WTC11 (cell line): ENCODE data around the gene CIAPIN1. TPM values are rescaled to one million over a fixed set of nuclear protein-coding genes. Genes with fewer than 3 reads are reported as not detected.

Source experiments
- ATAC-seq: fragments of 200-7000 bp; cut with Tn5 transposase; 2 replicates; pipeline ENCODE4 v1.10.0; 2021; ENCODE audit warnings: mild to moderate bottlenecking, moderate library complexity
- CTCF ChIA-PET: fragments of 300-600 bp; sonication (Branson Sonifier 250); formaldehyde crosslinking; loops from one replicate; lab custom pipeline; 2021; ENCODE audit warnings: antibody characterized with exemption; lab: Charles Lee
- POLR2A ChIA-PET: fragments of 350-600 bp; sonication (Branson Sonifier 250); formaldehyde crosslinking; loops from one replicate; lab custom pipeline; 2021; ENCODE audit warnings: antibody characterized with exemption; lab: Charles Lee
- DNase-seq: peaks from one replicate; pipeline ENCODE4 v3.0.0; 2021; ENCODE audit warnings: low spot score
- H3K27ac Mint-ChIP-seq: 2 replicates; pipeline ENCODE4 v1.8.0; 2021; ENCODE audit warnings: mixed read lengths
- H3K27me3 Mint-ChIP-seq: 2 replicates; pipeline ENCODE4 v1.8.0; 2021; ENCODE audit warnings: low read depth, mild to moderate bottlenecking, moderate library complexity, mixed read lengths
- H3K36me3 Mint-ChIP-seq: 2 replicates; pipeline ENCODE4 v1.8.0; 2021; ENCODE audit warnings: mixed read lengths
- H3K4me1 Mint-ChIP-seq: 2 replicates; pipeline ENCODE4 v1.8.0; 2022; ENCODE audit warnings: mixed read lengths
- H3K4me3 Mint-ChIP-seq: 2 replicates; pipeline ENCODE4 v1.8.0; 2021; ENCODE audit warnings: mild to moderate bottlenecking, moderate library complexity, mixed read lengths
- H3K9me3 Mint-ChIP-seq: 2 replicates; pipeline ENCODE4 v1.8.0; 2021; ENCODE audit warnings: mixed read lengths
- AFF4 ChIP-seq: sonication (generic); formaldehyde crosslinking; IDR thresholded peaks from 2 replicates; pipeline ENCODE4 v1.8.1; 2023; ENCODE audit warnings: mild to moderate bottlenecking, missing genetic modification reagents, borderline replicate concordance
- AR ChIP-seq: fragments of 250-450 bp; sonication (Bioruptor Pico); IDR thresholded peaks from 2 replicates; pipeline ENCODE4 v1.9.0; 2021; ENCODE audit warnings: mild to moderate bottlenecking
- ATF1 ChIP-seq: sonication (generic); formaldehyde crosslinking; IDR thresholded peaks from 2 replicates; pipeline ENCODE4 v1.8.1; 2023; ENCODE audit warnings: mild to moderate bottlenecking, moderate library complexity, missing genetic modification reagents
- E2F4 ChIP-seq: sonication (generic); formaldehyde crosslinking; IDR thresholded peaks from 2 replicates; pipeline ENCODE4 v1.8.1; 2022; ENCODE audit warnings: low read depth, mild to moderate bottlenecking, moderate library complexity, missing genetic modification reagents, borderline replicate concordance
- E2F5 ChIP-seq: sonication (generic); formaldehyde crosslinking; IDR thresholded peaks from 2 replicates; pipeline ENCODE4 v1.8.1; 2022; ENCODE audit warnings: mild to moderate bottlenecking, moderate library complexity, missing genetic modification reagents
- ERG ChIP-seq: fragments of 250-450 bp; sonication (Bioruptor Pico); IDR thresholded peaks from 2 replicates; pipeline ENCODE4 v1.8.0; 2021; ENCODE audit warnings: mild to moderate bottlenecking
- ESRRA ChIP-seq: sonication (generic); formaldehyde crosslinking; IDR thresholded peaks from 2 replicates; pipeline ENCODE4 v1.8.1; 2022; ENCODE audit warnings: mild to moderate bottlenecking, missing genetic modification reagents, borderline replicate concordance
- FOXP1 ChIP-seq: sonication (generic); formaldehyde crosslinking; IDR thresholded peaks from 2 replicates; pipeline ENCODE4 v1.8.0; 2022; ENCODE audit warnings: missing genetic modification reagents, mild to moderate bottlenecking, moderate library complexity, borderline replicate concordance
- FOXP4 ChIP-seq: sonication (generic); formaldehyde crosslinking; IDR thresholded peaks from 2 replicates; pipeline ENCODE4 v1.8.0; 2022; ENCODE audit warnings: mild to moderate bottlenecking, missing genetic modification reagents
- NR1H2 ChIP-seq: sonication (generic); formaldehyde crosslinking; IDR thresholded peaks from 2 replicates; pipeline ENCODE4 v1.9.0; 2021; ENCODE audit warnings: mild to moderate bottlenecking, moderate library complexity, missing genetic modification reagents
- PRRX2 ChIP-seq: fragments of 250-450 bp; sonication (Bioruptor Pico); IDR thresholded peaks from 2 replicates; pipeline ENCODE4 v1.8.0; 2021; ENCODE audit warnings: mild to moderate bottlenecking
- TP53 ChIP-seq: sonication (generic); formaldehyde crosslinking; IDR thresholded peaks from 2 replicates; pipeline ENCODE4 v1.8.1; 2023; ENCODE audit warnings: mild to moderate bottlenecking, missing genetic modification reagents
- USF2 ChIP-seq: sonication (generic); formaldehyde crosslinking; IDR thresholded peaks from 2 replicates; pipeline ENCODE4 v1.8.1; 2023; ENCODE audit warnings: mild to moderate bottlenecking, missing genetic modification reagents, moderate library complexity
- ZNF121 ChIP-seq: sonication (generic); formaldehyde crosslinking; IDR thresholded peaks from 2 replicates; pipeline ENCODE4 v1.8.0; 2023; ENCODE audit warnings: missing genetic modification reagents
- ZNF512 ChIP-seq: sonication (generic); formaldehyde crosslinking; IDR thresholded peaks from 2 replicates; pipeline ENCODE4 v1.8.1; 2022; ENCODE audit warnings: missing genetic modification reagents, borderline replicate concordance
- ZNF532 ChIP-seq: fragments of 250-450 bp; sonication (Bioruptor Pico); IDR thresholded peaks from 2 replicates; pipeline ENCODE4 v1.9.0; 2021; ENCODE audit warnings: mild to moderate bottlenecking, borderline replicate concordance
- ZNF671 ChIP-seq: fragments of 250-450 bp; sonication (Bioruptor Pico); IDR thresholded peaks from 2 replicates; pipeline ENCODE4 v1.8.0; 2021; ENCODE audit warnings: mild to moderate bottlenecking
- total RNA-seq: library from RNA; stranded (reverse); gene quantifications from 3 replicates; pipeline ENCODE4 v1.2.3, GENCODE V29; 2021

Gene CIAPIN1
- total RNA-seq, 1 experiment from 2014 or later: 87.9 TPM

GRCh38 chr16:57406881-57407280 lies 40.3 kb downstream of the CIAPIN1 start:
- TF ChIP-seq ZNF121 (CRISPR knock-in tag) (no peak), ZNF671 (CRISPR knock-in tag) (no peak), ERG (CRISPR knock-in tag) (no peak), PRRX2 (CRISPR knock-in tag) (no peak), FOXP1 (no peak), NR1H2 (no peak), TP53 (CRISPR knock-in tag) (no peak), ESRRA (CRISPR knock-in tag) (no peak), ZNF532 (no peak), AR (no peak), FOXP4 (CRISPR knock-in tag) (no peak), E2F4 (no peak), ATF1 (CRISPR knock-in tag) (no peak), ZNF512 (CRISPR knock-in tag) (no peak), AFF4 (CRISPR knock-in tag) (no peak), E2F5 (no peak), USF2 (CRISPR knock-in tag) (no peak)
- TF ChIP-seq, all 79 proteins: peak for 0
- no peak for DNase-seq
- no peaks in the 10 kb centered on the region for H3K9me3 Mint-ChIP-seq
- H3K27me3 Mint-ChIP-seq: no peaks in the 10 kb centered on the region; the same call in 1 of the 2 replicates
- no peak for ATAC-seq
- ChIA-PET CTCF (interaction anchor here (3.5 kb wide), 1 partner anchor 11 kb away, joined by 37 read pairs; no protein-coding TSS in a partner anchor), POLR2A (no interaction called here)
- H3K36me3 Mint-ChIP-seq: no peaks in the 10 kb centered on the region
- H3K4me1 Mint-ChIP-seq: peaks cover 3% of the 10 kb centered on the region; the same call in 1 of the 2 replicates
- H3K27ac Mint-ChIP-seq: no peak overlapping the region
- no peak overlapping the region for H3K4me3 Mint-ChIP-seq
